Neural progenitor cell (in vitro differentiated cells): ENCODE data around the gene GRAMD4.

Experiments
- EZH2 ChIP-seq: fragments of 200-600 bp; sonication (generic); IDR thresholded peaks from 2 replicates; pipeline ENCODE4 v1.6.1; 2017; ENCODE audit warnings: antibody characterized with exemption, mild to moderate bottlenecking, moderate library complexity
- EZH2phosphoT487 ChIP-seq: fragments of 200-600 bp; sonication (generic); IDR thresholded peaks from 2 replicates; pipeline ENCODE4 v1.6.1; 2017; ENCODE audit warnings: antibody characterized with exemption
- TF ChIP-seq, protein P1 (sequence below): fragments of 200-600 bp; sonication (generic); IDR thresholded peaks from 2 replicates; pipeline ENCODE4 v1.5.1; 2017; ENCODE audit warnings: antibody characterized with exemption, mild to moderate bottlenecking

DNA sequence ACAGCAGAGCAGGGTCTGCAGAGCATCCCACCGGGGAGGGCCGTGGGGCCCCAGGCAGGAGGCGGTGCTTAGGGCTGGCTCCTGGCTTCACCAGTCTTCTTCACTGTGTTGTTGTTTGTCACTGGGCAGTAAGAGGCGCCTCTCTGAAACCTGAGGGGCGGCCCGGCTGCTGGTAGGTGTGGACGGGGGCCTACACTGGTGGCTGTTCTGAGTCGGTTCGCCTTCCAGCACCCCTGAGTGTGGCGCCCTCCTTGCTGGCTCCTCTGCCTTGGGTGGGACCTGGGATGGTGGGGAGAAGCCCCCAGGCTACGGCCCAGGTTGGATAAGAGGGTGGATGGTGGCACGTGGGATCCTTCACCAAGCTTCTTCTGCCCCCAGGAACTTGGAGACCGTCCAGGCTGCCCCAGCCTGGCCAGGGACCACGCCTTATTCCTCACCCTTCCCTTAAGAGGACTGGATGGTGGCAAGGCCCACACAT, 10.4 kb upstream of the GRAMD4 start:
- TF ChIP-seq, protein P1, sequence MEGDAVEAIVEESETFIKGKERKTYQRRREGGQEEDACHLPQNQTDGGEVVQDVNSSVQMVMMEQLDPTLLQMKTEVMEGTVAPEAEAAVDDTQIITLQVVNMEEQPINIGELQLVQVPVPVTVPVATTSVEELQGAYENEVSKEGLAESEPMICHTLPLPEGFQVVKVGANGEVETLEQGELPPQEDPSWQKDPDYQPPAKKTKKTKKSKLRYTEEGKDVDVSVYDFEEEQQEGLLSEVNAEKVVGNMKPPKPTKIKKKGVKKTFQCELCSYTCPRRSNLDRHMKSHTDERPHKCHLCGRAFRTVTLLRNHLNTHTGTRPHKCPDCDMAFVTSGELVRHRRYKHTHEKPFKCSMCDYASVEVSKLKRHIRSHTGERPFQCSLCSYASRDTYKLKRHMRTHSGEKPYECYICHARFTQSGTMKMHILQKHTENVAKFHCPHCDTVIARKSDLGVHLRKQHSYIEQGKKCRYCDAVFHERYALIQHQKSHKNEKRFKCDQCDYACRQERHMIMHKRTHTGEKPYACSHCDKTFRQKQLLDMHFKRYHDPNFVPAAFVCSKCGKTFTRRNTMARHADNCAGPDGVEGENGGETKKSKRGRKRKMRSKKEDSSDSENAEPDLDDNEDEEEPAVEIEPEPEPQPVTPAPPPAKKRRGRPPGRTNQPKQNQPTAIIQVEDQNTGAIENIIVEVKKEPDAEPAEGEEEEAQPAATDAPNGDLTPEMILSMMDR, result no peak
- TF ChIP-seq EZH2 (no peak), EZH2phosphoT487 (no peak)
